HG02840 (cell line): ENCODE measurements around the gene ADCYAP1R1.
A peak's percentile ranks its signal among the peaks of the same experiment; 100 is the strongest.
"Not testable (repeated sequence)": the region's sequence is repeated elsewhere in the genome, so short reads cannot be mapped to it uniquely, and the experiment has no call there.

ENCODE experiments used
- ATAC-seq: cut with Tn5 transposase; IDR thresholded peaks from one replicate; pipeline ENCODE4 v1.9.1; 2021; ENCODE audit warnings: mild to moderate bottlenecking, moderate library complexity, moderate number of reproducible peaks; ENCODE audit not compliant: unreplicated experiment, low FRiP score

ADCYAP1R1 gene

DNA sequence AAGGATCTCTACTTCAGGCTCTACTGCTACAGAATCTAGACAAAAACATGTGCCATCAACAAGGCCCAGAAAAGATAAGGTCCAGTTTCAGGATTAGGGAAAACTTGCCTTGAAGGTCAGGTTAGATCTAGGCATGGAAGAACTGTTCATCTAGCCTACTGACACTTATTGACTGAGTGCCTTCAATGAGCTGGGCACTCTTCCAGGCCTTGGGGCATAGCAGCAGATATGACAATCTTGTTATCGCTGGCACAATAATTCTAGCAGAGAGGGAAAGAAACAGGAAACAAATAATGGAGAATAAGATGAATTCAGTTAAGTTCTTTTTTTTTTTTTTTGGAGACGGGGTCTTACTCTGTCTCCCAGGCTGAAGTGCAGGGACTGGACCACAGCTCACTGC lies 71.6 kb downstream of the ADCYAP1R1 start:
- ATAC-seq: no peak

DNA sequence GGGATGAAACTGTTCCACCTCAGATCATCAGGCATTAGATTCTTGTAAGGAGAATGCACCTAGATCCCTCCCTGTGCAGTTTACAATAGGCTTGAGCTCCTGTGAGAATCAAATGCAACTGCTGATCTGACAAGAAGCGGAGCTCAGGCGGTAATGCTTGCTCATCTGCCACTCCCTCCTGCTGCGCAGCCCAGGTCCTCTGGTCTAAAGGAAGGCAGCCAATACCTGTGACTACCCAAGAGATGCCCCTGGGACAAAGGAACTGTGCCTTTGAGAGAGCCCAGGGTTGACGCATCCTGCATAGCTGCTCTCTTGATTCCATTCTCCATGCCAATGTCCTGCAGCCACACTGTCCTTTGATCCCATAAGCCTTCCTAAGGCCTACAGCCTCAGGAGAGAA lies 73.1 kb downstream of the ADCYAP1R1 start:
- ATAC-seq: no peak

DNA sequence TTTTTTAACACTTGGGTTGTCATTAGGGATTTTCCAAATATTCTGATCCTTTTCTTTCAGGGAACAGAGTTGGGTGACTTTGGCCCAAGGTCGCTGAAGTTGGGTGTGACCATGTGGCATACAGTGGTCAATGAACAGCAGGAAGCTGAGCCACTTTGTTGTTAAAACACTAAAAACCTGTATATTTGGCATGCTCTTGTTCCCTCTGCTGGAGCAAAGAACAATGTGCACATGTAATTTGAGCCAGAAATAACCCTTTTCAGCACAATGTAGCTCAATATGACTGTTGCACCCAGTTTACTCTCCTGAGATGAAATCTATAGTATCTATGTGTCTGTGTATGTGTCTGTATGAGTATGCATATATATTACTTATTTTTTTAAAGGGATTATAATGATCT lies 74.9 kb downstream of the ADCYAP1R1 start:
- no peak for ATAC-seq

DNA sequence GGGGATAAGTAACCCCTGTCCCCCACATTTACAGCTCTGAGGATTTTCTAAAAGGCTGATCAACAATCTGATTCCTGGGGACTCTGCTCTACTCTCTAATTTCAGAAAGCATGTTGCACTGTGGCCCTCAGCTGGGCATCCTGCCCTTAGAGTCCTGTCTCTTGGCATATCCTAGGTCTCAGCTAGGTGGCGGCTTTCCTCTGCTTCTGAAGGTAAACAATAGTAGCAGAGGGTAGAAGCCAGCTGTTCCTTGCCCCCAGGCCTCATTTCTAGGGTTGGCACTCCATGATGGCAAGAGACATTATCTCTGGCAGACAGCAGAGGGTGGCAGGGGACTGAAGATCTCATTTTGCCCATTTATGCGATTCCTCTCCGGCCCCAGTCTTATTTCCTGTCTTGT lies 77.0 kb downstream of the ADCYAP1R1 start:
- no peak for ATAC-seq

DNA sequence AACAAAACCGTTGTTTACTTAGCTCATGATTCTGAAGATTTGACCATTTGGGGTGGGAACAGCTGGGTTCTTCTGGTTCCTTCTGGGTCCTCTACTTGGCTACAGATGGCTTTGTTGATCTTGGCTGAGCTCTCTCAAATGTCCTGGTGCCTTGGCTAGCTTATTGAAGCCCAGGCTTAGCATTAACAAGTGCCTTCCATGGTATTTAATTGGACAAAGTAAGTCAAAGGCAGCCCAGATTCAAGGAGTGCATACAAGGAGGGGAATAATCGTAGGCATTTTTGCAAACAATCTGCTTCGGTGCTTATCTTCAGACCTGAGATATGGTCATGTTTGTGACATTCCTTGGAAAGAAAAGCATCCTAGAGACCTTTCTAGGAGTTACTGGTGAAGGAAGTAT lies 81.4 kb downstream of the ADCYAP1R1 start:
- ATAC-seq: no peak

DNA sequence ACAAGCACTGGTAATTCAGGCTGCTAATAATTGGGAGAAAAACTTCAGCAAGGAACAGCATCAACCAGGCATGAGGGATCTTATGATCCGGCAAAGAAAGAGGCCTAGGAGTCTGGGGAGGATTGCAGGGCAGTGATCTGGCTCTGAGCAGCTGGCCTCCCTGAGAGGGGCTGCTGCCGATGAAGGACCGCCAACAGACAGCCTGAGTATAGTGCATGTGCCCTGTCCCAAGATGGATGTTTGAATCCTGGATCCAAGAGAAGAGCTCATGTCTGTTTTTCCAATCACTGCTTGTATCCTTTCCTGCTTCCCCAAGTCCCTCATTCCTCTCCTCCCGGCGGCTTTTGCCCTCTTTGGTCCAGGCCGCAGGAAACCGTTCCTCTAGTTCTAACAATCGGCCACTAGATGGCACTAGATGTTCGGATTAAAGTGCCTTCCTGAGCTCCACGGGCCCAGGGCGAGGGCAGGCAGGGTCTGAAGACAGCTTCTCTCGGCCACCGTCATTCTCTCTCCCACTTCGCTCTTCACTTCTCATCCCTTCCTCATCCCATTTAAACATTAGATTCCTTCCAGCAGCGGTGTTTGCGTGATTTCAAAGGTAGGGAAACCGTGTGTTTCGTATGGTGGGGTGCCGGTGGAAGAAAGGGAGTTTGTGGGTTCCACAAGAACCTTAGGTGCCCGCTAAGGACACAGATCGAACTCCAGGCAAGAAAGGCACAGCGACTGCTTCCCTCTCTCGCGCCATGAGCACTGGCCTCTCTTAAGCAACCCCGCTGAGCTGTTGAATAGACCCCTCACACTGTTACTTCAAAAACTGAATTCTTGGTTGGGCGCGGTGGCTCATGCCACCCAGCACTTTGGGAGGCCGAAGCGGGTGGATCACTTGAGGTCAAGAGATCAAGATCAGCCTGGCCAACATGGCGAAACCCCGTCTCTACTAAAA lies 82.4 kb downstream of the ADCYAP1R1 start:
- peak; percentile 67 for ATAC-seq

DNA sequence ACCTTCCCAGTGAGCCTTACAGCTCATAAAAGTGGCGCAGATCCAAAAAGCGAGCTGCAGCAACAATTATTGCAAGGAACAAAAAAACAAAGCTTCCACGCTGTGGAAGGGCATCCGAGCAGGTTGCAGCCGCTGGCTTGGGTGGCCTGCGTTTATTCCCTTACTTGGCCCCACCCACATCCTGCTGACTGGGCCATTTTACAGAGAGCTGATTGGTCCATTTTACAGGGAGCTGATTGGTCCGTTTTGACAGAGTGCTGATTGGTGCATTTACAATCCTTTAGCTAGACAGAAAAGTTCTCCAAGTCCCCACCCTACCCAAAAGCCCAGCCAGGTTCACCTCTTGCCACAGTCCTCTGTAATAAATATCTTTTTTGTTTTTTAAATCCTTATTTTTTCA lies 85.1 kb downstream of the ADCYAP1R1 start:
- ATAC-seq: no peak

DNA sequence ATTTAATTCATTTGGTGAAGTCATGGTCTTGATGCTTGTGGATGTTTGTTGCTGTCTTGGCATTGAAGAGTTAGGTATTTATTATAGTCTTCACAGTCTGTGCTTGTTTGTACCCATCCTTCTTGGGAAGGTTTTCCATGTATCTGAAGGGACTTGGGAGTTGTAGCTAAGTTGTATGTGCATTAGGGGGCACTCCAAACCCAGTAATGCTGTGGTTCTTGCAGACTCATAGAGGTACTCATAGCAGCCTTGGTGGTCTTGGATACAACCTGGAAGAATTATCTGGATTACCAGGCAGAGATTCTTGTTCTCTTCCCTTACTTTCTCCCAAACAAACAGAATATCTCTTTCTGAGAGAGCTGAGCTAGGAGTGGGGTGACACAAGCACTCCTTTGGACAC lies 93.2 kb downstream of the ADCYAP1R1 start:
- no peak for ATAC-seq

DNA sequence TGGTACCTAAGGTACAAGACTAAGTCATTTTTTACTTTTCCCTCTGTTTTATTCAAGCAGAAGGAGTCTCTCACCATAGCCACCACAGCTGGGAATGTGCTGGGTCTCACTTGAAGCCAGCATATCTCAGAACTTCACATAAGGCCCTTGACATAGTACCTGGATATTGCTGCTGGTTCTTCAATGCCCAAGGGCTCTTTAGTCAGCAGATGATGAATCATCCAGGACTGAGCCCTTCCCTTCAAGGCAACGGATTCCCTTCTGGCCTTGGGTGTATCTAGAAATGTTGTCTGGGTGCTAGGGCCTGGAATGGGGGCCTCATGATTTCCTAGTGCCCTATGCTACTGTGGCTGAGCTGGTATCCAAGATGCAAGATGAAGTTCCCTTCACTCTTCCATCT lies 93.9 kb downstream of the ADCYAP1R1 start:
- no peak for ATAC-seq

DNA sequence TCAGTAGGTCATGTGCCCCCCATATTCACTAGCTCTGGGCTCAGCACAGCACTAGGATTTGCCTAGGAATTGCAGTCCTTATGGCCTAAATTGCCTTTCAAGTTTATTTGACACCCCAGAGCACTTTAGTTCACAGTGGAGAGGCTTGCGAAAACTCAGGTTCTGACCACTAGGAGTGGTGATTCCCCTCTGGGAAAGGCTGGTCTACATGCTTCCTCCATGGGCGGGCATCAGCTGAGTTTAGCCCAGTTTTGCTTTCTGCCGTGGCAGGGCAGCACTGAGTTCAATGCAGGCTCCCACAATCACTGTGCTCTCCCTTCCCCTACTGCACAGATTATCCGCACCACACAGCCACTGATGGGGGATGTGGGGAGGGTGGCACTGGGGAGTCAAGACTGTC lies 94.4 kb downstream of the ADCYAP1R1 start:
- ATAC-seq: no peak

DNA sequence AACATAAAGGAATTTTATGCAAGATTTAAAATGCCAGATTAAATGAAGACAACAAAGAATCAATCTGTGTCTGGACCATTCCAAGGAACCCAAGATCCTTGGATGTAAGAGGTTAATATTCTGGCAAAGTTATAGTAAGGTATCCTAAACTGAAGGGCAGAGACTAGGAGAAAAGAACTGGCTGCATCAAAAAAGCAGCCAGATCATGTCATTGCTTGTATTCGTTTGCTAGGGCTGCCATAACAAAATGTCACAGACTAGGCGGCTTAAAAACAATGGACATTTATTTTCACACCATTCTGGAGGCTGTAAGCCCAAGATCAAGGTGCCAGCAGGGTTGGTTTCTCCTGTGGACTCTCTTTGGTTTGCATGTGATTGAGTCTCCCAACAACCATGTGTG lies 99.7 kb downstream of the ADCYAP1R1 start:
- no peak for ATAC-seq

DNA sequence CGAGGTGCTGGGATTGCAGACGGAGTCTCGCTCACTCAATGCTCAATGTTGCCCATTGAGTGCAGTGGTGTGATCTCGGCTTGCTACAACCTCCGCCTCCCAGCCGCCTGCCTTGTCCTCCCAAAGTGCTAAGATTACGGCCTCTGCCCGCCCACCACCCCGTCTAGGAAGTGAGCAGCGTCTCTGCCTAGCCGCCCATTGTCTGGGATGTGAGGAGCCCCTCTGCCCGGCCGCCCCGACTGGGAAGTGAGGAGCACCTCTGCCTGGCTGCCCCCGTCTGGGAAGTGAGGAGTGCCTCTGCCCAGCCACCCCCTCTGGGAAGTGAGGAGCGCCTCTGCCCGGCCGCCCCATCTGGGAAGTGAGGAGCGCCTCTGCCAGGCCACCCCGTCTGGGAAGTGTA lies 101.2 kb downstream of the ADCYAP1R1 start:
- not testable (repeated sequence) for ATAC-seq

DNA sequence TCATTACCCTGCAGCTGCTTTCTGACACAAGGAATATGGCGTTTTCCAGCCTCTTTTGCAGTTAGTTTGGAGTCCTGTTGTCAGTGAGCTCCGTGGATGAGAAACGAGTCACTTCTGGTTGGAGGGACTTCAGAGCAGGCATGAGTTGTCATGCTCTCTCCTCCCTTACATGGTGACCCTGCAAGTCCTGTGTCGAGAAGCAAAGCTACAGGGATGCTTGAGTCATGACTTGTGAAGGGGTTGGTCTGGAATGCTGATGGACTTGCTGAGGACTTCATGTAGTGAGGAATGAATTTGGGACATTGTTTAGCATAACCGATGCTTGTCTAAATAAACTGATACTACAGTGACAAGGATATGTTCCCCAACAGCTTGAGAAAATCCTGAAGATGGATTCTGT lies 108.8 kb downstream of the ADCYAP1R1 start:
- no peak for ATAC-seq
